Tibial nerve (tissue), 4 donors: ENCODE measurements around the gene BCAR1. TPM values are rescaled to one million over a fixed set of nuclear protein-coding genes. Genes with fewer than 3 reads are reported as not detected.

Experiments
- DNase-seq, 2 donors: peaks; one replicate each; pipeline ENCODE4 v3.0.0-alpha.2; 2019; ENCODE audit warnings: low spot score in 2 of 2
- H3K27ac ChIP-seq, 4 donors: fragments of 200-600 bp; sonication (generic) in 3 of 4; one replicate each; pipeline ENCODE4 v1.5.1; 2017 to 2019; ENCODE audit warnings: mild to moderate bottlenecking in 1 of 4
- H3K27me3 ChIP-seq, 2 donors: fragments of 200-600 bp; sonication (generic) in 1 of 2; one replicate each; pipeline versions ENCODE4 v1.5.1 to v1.6.0; 2017 to 2019
- H3K36me3 ChIP-seq, 3 donors: fragments of 200-600 bp; sonication (generic); one replicate each; pipeline ENCODE4 v1.5.1; 2018 to 2019
- H3K4me1 ChIP-seq, 4 donors: fragments of 200-600 bp; sonication (generic) in 3 of 4; one replicate each; pipeline ENCODE4 v1.5.1; 2017 to 2019
- H3K4me3 ChIP-seq, 4 donors: fragments of 200-600 bp; sonication (generic) in 3 of 4; one replicate each; pipeline ENCODE4 v1.5.1; 2017 to 2019; ENCODE audit warnings: mild to moderate bottlenecking in 1 of 4, moderate library complexity in 1 of 4
- H3K9me3 ChIP-seq, 4 donors: fragments of 200-600 bp; sonication (generic) in 3 of 4; one replicate each; pipeline ENCODE4 v1.5.1; 2017 to 2019
- EP300 ChIP-seq, 2 donors: sonication (generic); formaldehyde crosslinking; IDR thresholded peaks; one replicate each; pipeline ENCODE4 v1.6.1; 2017; ENCODE audit warnings: antibody characterized with exemption in 2 of 2, mild to moderate bottlenecking in 1 of 2
- POLR2A ChIP-seq, 2 donors: fragments of 450-650 bp; IDR thresholded peaks; one replicate each; pipeline ENCODE4 v1.6.1; 2017; ENCODE audit warnings: antibody characterized with exemption in 2 of 2, mild to moderate bottlenecking in 2 of 2, moderate library complexity in 2 of 2
- WGBS, 2 donors: methylation state at CpG; one replicate each; pipeline ENCODE4 v1.1.5; 2018; 5-methylcytosine and 5-hydroxymethylcytosine counted together
- total RNA-seq, 4 donors: library from RNA; depleted of rRNA; stranded (reverse); fragments of >200 nt; gene quantifications; one replicate each; pipeline ENCODE4 v1.1.0, GENCODE V29; 2016
- TF ChIP-seq, protein P1 (sequence below), 5 experiments: fragments of 200-600 bp in 3 of 5; fragments of 450-650 bp in 2 of 5; sonication (generic) in 3 of 5; IDR thresholded peaks; one replicate each; pipeline ENCODE4 v1.5.1; 2016 to 2019; ENCODE audit warnings: antibody characterized with exemption in 5 of 5, mild to moderate bottlenecking in 3 of 5, moderate library complexity in 2 of 5

The BCAR1 gene
- total RNA-seq, 4 donors from 2014 or later: 41.0 to 57.3 (median 42.9) TPM

DNA sequence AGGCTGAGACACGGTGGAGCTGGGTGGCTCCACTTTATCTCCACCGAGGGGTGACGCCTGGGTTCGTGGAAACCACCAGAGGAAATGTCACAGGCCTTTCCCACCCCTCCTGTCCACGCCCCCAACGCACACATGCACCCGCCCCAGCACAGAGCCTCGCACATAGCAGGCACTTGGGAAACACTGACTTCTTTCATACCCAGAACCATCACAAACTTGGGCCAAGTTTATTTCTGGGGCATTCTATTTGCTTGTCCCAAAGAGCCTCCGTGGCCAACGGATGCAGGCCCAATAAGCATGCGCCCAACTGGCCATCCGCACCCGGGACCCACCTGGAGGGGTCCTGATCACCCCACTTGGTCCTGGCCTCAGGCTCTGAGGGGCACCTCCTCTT lies 3.3 kb downstream of the BCAR1 start:
- no peaks in the 10 kb centered on the region for H3K27me3 ChIP-seq
- H3K27ac ChIP-seq: peak overlapping the region; percentile 86 to 99 (median 95)
- H3K36me3 ChIP-seq: peaks cover 0 to under 1% (median 0%) of the 10 kb centered on the region in 3 donors
- 19 to 35% methylated on average over 11 to 13 of the region's 13 CpGs for WGBS, 2 donors
- TF ChIP-seq, protein P1, sequence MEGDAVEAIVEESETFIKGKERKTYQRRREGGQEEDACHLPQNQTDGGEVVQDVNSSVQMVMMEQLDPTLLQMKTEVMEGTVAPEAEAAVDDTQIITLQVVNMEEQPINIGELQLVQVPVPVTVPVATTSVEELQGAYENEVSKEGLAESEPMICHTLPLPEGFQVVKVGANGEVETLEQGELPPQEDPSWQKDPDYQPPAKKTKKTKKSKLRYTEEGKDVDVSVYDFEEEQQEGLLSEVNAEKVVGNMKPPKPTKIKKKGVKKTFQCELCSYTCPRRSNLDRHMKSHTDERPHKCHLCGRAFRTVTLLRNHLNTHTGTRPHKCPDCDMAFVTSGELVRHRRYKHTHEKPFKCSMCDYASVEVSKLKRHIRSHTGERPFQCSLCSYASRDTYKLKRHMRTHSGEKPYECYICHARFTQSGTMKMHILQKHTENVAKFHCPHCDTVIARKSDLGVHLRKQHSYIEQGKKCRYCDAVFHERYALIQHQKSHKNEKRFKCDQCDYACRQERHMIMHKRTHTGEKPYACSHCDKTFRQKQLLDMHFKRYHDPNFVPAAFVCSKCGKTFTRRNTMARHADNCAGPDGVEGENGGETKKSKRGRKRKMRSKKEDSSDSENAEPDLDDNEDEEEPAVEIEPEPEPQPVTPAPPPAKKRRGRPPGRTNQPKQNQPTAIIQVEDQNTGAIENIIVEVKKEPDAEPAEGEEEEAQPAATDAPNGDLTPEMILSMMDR (IDR thresholded peaks at IDR 0.05): no peak
- peak; percentile 63 to 80 for TF ChIP-seq EP300 (IDR thresholded peaks at IDR 0.05)
- TF ChIP-seq POLR2A (IDR thresholded peaks at IDR 0.05): peak in 1 of 2 donors; percentile 54
- DNase-seq: no peak
- no peaks in the 10 kb centered on the region for H3K9me3 ChIP-seq
- peak overlapping the region in 1 of 4 donors; percentile 31 for H3K4me3 ChIP-seq
- peaks cover 6 to 97% (median 83%) of the 10 kb centered on the region in 4 donors for H3K4me1 ChIP-seq

DNA sequence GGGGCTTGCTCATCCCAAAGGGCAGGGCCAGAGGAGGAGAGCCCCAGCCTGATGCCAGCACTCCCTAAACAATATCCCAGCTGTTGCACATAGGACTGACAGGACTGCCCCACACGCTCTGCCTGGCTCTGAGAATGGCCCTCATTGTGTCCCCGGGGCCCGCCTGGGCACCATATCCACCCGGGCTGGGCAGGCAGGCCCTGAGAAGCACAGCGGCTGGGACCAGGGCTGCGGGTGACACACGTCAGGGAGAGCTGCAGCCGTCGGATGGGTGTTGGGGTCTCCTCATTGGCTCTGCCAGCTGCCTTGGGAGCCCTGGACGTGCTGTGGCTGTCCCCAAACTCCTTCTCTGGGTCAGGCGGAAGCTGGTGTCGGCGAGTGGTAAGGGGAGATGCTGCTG lies 4.2 kb downstream of the BCAR1 start:
- Histone ChIP-seq H3K4me3 (peak overlapping the region in 2 of 4 donors; percentile 2 to 31), H3K9me3 (no peaks in the 10 kb centered on the region), H3K36me3 (peaks cover 0 to 9% (median 0%) of the 10 kb centered on the region in 3 donors), H3K4me1 (peaks cover 6 to 95% (median 75%) of the 10 kb centered on the region in 4 donors), H3K27ac (peak overlapping the region; percentile 86 to 99 (median 95)), H3K27me3 (no peaks in the 10 kb centered on the region)
- 66% methylated on average over 12 of the region's 13 CpGs; no CpG with 5 or more reads in 1 of the 2 donors for WGBS, 2 donors
- DNase-seq: no peak
- TF ChIP-seq, protein P1 (IDR thresholded peaks at IDR 0.05): no peak
- TF ChIP-seq EP300 (IDR thresholded peaks at IDR 0.05): peak in 1 of 2 donors; percentile 53
- TF ChIP-seq POLR2A (IDR thresholded peaks at IDR 0.05): no peak

DNA sequence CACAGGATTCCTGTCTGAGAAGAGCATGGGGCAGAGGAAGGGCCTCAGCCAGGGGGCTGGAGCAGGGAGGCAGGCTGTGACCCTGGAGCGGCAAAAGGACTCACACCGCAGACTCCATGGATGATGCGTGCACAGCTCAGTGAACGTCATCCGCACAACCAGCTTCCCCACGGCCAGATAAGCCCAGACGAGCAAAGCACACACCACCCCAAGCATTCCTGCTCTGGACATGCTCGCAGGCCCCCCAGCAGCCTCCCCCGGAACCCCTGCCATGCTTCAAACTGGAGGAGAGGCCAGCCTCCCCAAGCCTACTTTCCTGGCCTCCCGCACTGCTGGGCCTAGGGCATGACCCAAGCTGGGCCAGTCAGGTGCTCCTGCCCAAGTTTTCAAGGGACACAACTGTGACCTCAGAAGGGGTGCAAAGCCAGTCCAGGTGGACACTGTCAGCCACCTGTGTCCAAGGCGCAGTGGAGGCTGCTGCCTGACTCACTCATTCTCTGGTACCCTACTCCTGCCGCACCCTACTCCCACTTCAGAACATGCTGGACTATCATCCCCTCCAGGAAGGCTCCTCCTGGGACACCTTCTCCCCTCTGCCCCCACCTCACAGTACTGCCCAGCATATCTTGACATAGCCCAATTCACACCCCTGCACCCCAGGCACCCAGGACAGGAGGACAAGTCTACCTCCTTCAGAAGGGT lies 4.8 kb downstream of the BCAR1 start:
- Histone ChIP-seq H3K27me3 (no peaks in the 10 kb centered on the region), H3K4me1 (peaks cover 6 to 95% (median 69%) of the 10 kb centered on the region in 4 donors), H3K36me3 (peaks cover 0 to 15% (median 0%) of the 10 kb centered on the region in 3 donors), H3K9me3 (no peaks in the 10 kb centered on the region), H3K4me3 (no peak overlapping the region), H3K27ac (peak overlapping the region; percentile 86 to 99 (median 95))
- 53 to 79% methylated on average over 8 to 11 of the region's 12 CpGs for WGBS, 2 donors
- TF ChIP-seq, protein P1 (IDR thresholded peaks at IDR 0.05): no peak
- TF ChIP-seq POLR2A (IDR thresholded peaks at IDR 0.05) (no peak), EP300 (IDR thresholded peaks at IDR 0.05) (no peak)
- no peak for DNase-seq

DNA sequence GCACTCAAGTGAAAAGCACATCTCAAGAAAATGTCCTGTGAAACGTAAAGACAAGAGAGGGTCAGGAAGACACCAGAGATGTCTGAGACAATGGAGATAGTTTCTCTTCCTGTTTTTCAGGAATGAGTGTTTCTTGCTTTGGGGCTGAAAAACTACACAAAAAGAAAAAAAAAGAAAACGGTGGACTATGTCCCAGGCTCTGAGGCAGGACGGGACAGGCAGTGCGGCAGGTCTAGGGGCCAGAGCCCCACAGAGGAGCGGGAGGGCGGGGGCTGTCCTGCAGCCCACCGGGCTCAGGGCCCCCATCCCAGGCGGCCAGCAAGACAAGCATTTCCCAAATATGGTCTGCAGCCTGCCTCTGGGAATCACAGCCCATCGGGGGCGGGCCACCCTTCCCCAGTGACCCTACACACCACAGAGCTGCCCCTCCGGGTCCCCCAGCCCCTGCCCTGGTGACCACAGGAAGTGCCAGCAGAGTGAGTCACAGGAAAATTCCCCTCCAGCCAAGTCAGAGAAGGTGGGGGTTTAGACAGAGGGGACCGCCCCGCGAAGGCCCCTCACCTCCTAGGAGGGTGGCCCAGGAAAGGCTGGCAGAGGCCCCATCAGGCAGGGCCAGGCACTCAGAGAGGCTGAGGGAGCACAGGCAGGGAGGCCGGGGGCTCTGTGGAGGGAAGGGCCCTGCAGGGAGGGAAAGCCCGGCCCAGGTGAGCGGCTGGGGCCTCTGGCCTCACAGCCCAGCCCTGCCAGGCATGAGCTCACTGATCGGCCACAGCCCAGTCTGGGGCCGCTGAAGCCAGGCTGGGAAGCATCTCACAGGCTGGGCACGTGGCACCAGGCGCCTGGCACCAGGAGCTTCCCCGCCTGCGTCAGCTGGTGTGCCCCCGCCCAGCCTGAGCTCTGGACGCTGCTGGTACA lies 6.3 kb downstream of the BCAR1 start:
- Histone ChIP-seq H3K36me3 (peaks cover 0 to 22% (median 0%) of the 10 kb centered on the region in 3 donors), H3K27me3 (no peaks in the 10 kb centered on the region), H3K9me3 (no peaks in the 10 kb centered on the region), H3K27ac (peak overlapping the region; percentile 86 to 99 (median 95)), H3K4me1 (peaks cover 6 to 98% (median 63%) of the 10 kb centered on the region in 4 donors), H3K4me3 (peak overlapping the region in 2 of 4 donors; percentile 18 to 24)
- DNase-seq: peak in 1 of 2 donors; percentile 65
- TF ChIP-seq POLR2A (IDR thresholded peaks at IDR 0.05): peak in 1 of 2 donors; percentile 70
- TF ChIP-seq, protein P1 (IDR thresholded peaks at IDR 0.05): no peak
- TF ChIP-seq EP300 (IDR thresholded peaks at IDR 0.05): peak; percentile 60 to 86
- 22 to 29% methylated on average over 14 to 22 of the region's 25 CpGs for WGBS, 2 donors
